NCI-H2171 (cell line): ENCODE measurements around the gene RAB40B.

Experiments
- DNase-seq: peaks from one replicate; lab custom pipeline; 2025; lab: John Stamatoyannopoulos, UW

The RAB40B gene

DNA sequence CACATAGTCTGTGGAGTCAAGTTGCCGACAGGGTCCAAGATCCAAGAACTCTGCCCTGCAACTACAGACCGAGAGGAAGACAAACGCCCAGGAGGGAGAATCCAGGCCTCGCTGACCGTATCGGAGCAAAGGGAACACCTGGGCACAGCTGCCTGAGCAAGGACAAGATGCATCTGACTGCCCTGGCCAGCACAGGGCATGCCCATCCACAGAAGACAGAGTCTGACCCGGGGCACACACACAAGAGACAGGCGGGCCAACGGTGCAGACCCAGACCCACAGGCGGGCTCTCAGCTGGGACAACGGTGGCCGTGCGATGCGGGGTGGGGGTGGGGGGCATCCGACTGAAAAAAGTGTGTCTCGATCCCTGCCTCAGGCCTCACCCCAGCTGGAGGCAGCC, 6.2 kb downstream of the RAB40B start:
- DNase-seq: no peak

- no peak for DNase-seq
These were observed 6.8 kb downstream of the RAB40B start for GRCh38 chr17:82691714-82692113.

DNA sequence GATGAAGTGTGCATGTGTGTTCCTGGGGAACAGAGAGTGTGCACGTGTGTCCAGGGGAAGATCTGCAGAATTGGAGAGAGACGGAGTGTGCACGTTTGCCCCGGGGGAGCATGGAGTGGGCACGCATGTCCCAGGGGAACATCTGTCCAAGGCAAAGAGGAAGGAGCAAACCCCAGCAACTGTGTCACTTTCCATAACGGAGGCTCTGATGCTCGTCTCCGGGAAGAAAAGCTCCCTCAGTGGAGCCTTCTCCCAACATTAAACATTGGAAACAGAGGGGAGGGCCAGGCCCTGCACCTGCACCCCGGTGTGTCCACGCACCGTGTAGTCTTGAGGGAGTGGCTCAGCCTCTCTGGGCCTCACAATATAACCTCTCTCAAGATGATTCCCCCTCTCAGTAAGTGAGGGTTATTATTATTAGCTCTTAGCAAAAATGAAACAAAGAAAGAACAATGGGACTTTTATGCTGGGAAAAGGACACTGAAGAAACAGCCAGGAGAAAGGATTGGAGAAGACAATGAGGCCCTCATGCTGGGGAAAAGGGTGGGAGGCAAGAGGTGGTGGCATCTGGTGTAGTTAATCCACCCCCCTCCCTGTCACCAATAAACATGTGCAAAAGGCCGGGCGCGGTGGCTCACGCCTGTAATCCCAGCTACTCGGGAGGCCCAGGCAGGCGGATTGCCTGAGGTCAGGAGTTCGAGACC, 7.6 kb downstream of the RAB40B start:
- no peak for DNase-seq

- no peak for DNase-seq
These were observed 9.4 kb downstream of the RAB40B start for GRCh38 chr17:82689077-82689476.

DNA sequence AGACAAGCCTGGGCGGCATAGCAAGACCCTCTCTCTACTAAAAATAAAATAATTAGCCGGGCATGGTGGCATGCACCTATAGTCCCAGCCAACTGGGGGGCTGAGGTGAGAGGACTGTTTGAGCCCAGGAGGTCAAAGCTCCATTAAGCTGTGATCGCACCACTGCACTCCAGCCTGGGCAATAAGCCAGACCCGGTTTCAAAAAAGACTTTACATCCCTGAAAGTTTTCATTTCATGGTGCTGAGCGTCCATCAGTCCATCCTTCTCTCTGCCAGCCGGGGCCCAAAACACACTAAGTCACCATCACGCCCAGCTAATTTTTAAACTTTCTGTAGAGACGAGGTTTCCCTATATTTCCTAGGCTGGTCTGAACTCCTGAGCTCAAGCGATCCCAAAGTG, 10.6 kb downstream of the RAB40B start:
- no peak for DNase-seq

DNA sequence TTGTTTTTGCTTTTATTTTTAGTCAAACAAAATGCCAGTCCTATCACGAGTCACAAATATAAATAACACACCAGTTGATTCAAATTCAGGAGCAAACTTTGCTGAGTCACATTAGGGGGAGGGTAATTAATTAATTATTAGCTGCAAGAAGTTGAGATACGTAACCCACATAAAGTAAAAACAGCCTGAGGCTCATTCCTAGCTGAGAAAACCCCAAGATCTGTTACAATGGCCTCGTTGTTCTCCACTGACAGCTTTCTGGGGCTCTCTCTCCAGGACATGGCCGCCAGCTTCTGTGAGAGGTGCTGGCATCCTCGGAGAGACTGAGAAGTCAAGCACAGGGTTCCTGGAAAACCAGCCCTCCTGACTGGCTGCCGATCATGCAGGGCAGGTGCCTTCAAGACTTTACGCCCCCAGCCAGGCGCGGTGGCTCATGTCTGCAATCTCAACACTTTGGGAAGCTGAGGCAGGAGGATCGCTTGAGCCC, 11.1 kb downstream of the RAB40B start:
- no peak for DNase-seq

DNA sequence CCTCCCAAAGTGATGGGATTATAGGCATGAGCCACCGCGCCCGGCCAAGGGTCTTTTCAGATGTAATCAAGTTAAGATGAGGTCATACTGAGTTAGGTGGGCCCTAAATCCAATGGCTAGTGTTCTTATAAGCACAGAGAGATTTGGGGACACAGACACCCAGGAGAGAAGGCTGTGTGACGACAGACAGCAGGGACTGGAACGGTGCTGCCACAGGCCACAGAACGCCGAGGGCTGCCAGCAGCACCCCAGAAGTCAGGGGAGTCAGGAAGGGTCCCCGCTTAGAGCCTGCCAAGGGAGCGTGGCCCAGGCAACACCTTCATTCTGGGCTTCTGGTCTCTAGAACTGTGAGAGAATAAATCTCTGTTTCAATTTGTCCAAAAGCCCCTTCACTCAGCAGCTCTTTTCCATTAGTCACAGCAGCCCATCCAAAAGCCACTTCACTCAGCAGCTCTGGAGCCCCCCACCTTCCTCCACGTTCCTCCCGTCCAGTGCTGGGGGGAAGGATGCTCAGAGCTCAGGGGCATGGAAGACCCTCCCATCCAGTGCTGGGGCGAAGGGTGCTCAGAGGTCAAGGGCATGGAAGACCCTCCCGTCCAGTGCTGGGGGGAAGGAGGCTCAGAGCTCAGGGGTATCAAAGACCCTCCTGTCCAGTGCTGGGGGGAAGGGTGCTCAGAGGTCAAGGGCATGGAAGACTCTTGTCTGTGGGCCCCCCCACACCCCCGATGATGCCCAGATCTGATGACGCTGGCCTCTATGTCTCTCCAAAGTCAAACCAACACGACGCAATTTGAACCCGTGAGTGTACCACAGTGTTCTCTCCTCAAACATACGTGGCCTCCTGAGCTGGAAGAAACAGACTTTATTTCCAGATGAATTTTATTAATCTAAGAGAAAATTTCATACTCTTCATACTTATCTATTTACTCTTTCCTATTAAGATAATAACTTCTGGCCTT, 11.9 kb downstream of the RAB40B start:
- DNase-seq: no peak

GRCh38 chr17:82685291-82685690, 13.2 kb downstream of the RAB40B start:
- DNase-seq: no peak

DNA sequence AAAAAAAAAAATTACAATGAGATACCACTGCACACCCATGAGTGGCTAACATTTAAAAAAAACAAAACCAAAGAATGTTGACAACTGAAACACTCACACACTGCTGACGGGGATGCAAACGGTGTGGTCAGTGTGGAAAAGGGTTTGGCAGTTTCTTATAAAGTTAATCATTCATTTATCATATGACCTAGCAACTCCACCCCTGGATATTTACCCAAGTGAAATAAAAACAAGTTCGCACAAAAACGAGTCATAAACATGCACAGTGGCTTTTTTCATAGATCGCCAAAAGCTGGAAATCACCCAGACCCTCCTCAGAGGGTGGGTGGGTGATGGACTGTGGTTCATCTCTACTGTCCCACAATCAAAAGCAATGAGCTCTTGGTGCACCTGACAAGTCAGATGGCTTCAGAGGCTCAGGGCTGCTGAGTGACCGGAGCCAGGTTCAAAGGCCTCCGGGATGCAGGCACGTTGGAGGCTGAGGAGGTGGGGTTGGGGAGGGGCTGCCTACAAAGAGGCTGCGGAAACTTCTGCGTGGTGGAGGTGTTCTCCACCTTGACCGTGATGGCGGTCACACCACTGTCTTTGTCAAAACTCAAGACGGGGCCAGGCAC, 14.2 kb downstream of the RAB40B start:
- DNase-seq: no peak

DNA sequence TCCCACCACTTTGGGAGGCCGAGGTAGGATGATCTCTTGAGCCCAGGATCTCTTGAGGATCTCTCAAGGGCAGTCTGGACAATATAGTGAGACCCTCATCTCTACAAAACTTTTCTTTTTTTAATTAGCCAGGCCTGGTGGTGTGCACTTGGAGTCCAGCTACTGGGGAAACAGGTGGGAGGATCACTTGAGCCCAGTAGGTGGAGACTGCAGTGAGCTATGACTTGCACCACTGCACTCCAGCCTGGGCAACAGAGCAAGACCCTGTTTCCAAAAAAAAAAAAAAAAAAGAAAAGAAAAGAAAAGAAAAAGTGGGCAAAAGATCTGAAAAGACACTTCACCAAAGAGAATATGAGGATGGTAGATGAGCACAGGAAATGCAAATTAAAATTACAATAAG, 15.0 kb downstream of the RAB40B start:
- DNase-seq: no peak

DNA sequence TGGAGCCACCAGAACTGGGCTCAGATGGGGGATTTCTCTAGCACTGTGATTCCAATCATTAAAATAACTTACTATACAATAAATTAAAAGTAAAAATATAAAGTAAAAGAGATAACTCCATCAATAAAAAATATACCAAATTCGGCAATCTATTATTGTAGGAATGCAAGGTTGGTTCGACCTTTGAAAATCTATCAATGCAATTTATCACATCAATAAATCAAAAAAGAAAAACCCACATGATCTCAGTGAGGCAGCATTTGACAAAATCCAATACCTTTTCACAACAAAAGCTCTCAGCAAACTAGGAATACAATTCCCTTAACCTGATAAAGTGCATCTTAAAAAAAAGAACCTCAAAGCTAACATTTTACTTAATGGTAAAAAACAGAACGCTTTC, 17.0 kb downstream of the RAB40B start:
- DNase-seq: no peak

DNA sequence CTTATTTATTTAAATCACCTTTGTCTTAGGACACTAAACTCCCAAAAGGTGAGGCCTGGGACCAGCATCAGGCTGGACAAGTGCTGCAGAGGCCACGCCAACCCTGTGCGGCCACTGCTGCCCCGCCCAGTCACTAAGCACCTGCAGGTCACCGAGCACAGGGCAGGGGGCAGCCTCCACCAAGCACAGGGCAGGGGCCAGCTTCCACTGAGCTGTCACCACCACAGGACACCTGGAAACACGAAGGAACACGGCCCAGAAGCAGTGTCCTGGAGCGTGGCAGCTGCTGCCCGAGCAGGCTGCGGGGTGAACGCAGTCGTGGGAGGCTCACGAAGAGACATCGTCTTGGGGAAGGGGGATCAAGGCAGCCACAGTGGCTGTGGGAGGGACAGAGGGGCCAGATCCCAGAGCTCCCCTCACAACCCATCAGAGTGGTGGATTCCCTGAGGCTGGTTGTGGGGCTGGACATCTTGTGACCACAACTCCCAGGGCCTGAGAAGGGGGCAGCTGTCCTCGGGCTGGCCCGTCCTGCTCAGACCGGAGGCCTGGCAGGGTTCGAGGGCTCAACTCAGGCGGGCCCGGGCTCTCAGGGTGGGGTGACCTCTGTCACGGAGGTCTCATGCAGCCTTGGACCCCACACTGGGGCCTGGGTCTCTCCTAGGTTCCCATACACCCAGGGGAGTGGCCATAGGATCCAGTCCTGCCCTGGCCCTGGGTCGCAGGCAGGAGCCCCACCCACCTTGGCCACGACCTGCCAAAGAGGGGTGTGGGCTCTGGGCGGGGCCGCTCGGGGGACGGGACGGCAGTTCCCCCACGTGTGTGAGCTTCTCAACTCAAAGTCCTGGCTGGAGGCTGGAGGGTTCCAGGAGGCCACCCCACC, 18.7 kb downstream of the RAB40B start:
- DNase-seq: no peak

- no peak for DNase-seq
These were observed 20.1 kb downstream of the RAB40B start for GRCh38 chr17:82678265-82678891.

GRCh38 chr17:82677353-82677925, 21.1 kb downstream of the RAB40B start:
- no peak for DNase-seq

GRCh38 chr17:82675476-82676245, 22.8 kb downstream of the RAB40B start:
- no peak for DNase-seq

- no peak for DNase-seq
These were observed 23.6 kb downstream of the RAB40B start for GRCh38 chr17:82674656-82675475.

DNA sequence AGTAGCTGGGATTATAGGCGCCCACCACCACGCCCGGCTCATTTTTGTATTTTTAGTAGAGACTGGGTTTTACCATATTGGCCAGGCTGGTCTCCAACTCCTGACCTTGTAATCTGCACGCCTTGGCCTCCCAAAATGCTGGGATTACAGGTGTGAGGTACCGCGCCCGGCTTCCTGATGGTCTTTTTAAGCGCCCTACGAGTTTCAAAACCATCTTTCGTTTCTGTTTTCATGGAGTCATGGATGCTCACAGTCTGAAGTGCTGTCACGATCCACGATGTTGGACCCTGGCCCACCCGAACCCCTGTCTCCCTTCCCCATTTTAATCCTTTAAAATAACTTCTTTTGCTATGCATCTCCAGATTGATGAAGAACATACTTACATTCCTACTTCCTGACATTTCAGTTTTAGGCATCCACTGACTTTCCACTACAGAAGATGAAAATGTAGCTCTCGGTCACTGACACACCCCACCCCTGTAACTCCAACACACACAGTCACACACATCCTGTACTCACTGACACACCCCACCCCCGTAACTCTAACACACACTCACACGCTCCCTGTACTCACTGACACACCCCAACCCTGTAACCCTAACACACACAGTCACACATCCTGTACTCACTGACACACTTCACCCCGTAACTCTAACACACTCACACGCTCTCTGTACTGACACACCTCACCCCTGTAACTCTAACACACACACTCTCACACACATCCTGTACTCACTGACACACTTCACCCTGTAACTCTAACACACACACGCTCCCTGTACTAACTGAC, 27.6 kb downstream of the RAB40B start:
- no peak for DNase-seq

GRCh38 chr17:82668631-82669099, 29.8 kb downstream of the RAB40B start:
- DNase-seq: no peak
